Smooth muscle cell (in vitro differentiated cells): ENCODE data around the gene TRMT10C. TPM values are rescaled to one million over a fixed set of nuclear protein-coding genes. Genes with fewer than 3 reads are reported as not detected.

Experiments used
- DNase-seq: peaks from one replicate; lab custom pipeline; 2025; ENCODE audit not compliant: unreplicated experiment; lab: John Stamatoyannopoulos, UW
- H2AFZ ChIP-seq: fragments of 200-600 bp; sonication (generic); 2 replicates; pipeline ENCODE4 v1.6.0; 2016; ENCODE audit warnings: antibody characterized with exemption, low read depth, mild to moderate bottlenecking
- H3F3A ChIP-seq: fragments of 200-600 bp; sonication (generic); 2 replicates; pipeline ENCODE4 v1.6.0; 2017; ENCODE audit warnings: antibody characterized with exemption, low read depth
- H3K27ac ChIP-seq: fragments of 200-600 bp; sonication (generic); 2 replicates; pipeline ENCODE4 v1.5.1; 2016; ENCODE audit warnings: low read depth, mild to moderate bottlenecking
- H3K27me3 ChIP-seq: fragments of 200-600 bp; sonication (generic); 2 replicates; pipeline ENCODE4 v1.6.1; 2016; ENCODE audit warnings: low read depth, mild to moderate bottlenecking
- H3K36me3 ChIP-seq: fragments of 200-600 bp; sonication (generic); 2 replicates; pipeline ENCODE4 v1.5.1; 2016; ENCODE audit warnings: low read depth
- H3K4me1 ChIP-seq: fragments of 200-600 bp; sonication (generic); 2 replicates; pipeline ENCODE4 v1.5.1; 2016; ENCODE audit warnings: low read depth
- H3K4me2 ChIP-seq: fragments of 200-600 bp; sonication (generic); 2 replicates; pipeline ENCODE4 v1.6.0; 2016; ENCODE audit warnings: mild to moderate bottlenecking
- H3K4me3 ChIP-seq: fragments of 200-600 bp; sonication (generic); 2 replicates; pipeline ENCODE4 v1.5.1; 2016; ENCODE audit warnings: mild to moderate bottlenecking
- H3K79me2 ChIP-seq: fragments of 200-600 bp; sonication (generic); 2 replicates; pipeline ENCODE4 v1.6.0; 2016; ENCODE audit warnings: low read depth, mild to moderate bottlenecking
- H3K9ac ChIP-seq: fragments of 200-600 bp; sonication (generic); 2 replicates; pipeline ENCODE4 v1.6.0; 2016; ENCODE audit warnings: low read depth
- H3K9me3 ChIP-seq: fragments of 200-600 bp; sonication (generic); replicated peaks from 2 replicates; pipeline ENCODE4 v1.5.1; 2016; ENCODE audit warnings: low read depth
- H4K20me1 ChIP-seq: fragments of 200-600 bp; sonication (generic); 2 replicates; pipeline ENCODE4 v1.6.0; 2016; ENCODE audit warnings: low read depth
- CTCF ChIP-seq: fragments of 200-600 bp; sonication (generic); IDR thresholded peaks from 2 replicates; pipeline ENCODE4 v1.5.1; 2017; ENCODE audit warnings: borderline replicate concordance, mild to moderate bottlenecking, antibody characterized with exemption; ENCODE audit not compliant: insufficient read depth, poor library complexity, severe bottlenecking
- WGBS: methylation state at CpG from one replicate; pipeline ENCODE4 v1.1.7; 2016; ENCODE audit warnings: low lambda C conversion rate; 5-methylcytosine and 5-hydroxymethylcytosine counted together
- polyA plus RNA-seq: library from polyadenylated mRNA; unstranded; fragments of >200 nt; fragmentation: Nextera tagmentation; extraction: Ambion mirVana; gene quantifications from 2 replicates; pipeline ENCODE4 v1.2.1, GENCODE V29; 2016
- total RNA-seq: library from RNA; depleted of rRNA; stranded (reverse); fragments of >200 nt; gene quantifications from 2 replicates; pipeline ENCODE4 v1.2.3, GENCODE V29; 2014

TRMT10C gene
- total and polyA plus RNA-seq, 2 experiments from 2014 or later: 25.8 to 35.3 TPM

GRCh38 chr3:101521211-101521701 is 40.4 kb upstream of the TRMT10C start:
- WGBS: 89% methylated on average over 4 of the region's 4 CpGs
- Histone ChIP-seq H3K36me3 (no peaks in the 10 kb centered on the region), H4K20me1 (no peaks in the 10 kb centered on the region), H3K4me2 (no peak overlapping the region), H3K27ac (no peak overlapping the region), H3K4me1 (no peaks in the 10 kb centered on the region), H3F3A (no peaks in the 10 kb centered on the region), H3K79me2 (no peaks in the 10 kb centered on the region), H2AFZ (no peak overlapping the region), H3K9me3 (no peaks in the 10 kb centered on the region), H3K27me3 (no peaks in the 10 kb centered on the region), H3K9ac (no peak overlapping the region), H3K4me3 (no peak overlapping the region)
- DNase-seq: no peak
- no peak for TF ChIP-seq CTCF

DNA sequence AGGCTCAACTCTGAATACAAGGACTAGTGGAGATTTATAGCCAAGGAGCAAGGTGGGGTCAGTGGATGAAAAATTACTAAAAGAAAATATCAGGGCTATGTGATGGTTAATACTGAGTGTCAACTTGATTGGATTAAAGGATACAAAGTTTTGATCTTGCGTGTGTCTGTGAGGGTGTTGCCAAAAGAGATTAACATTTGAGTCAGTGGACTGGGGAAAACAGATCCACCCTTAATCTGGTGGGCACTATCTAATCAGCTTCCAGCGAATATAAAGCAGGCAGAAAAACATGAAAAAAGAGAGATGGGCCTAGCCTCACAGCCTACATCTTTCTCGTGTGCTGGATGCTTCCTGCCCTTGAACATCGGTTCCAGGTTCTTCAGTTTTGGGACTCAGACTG is 34.2 kb upstream of the TRMT10C start:
- no peak for TF ChIP-seq CTCF
- Histone ChIP-seq H4K20me1 (no peaks in the 10 kb centered on the region), H3F3A (no peaks in the 10 kb centered on the region), H3K27ac (no peak overlapping the region), H3K9ac (no peak overlapping the region), H3K4me1 (peaks cover under 1% of the 10 kb centered on the region), H3K36me3 (no peaks in the 10 kb centered on the region), H2AFZ (no peak overlapping the region), H3K9me3 (no peaks in the 10 kb centered on the region), H3K4me2 (no peak overlapping the region), H3K27me3 (no peaks in the 10 kb centered on the region), H3K79me2 (no peaks in the 10 kb centered on the region), H3K4me3 (no peak overlapping the region)
- 41% methylated on average over 4 of the region's 4 CpGs for WGBS
- no peak for DNase-seq

GRCh38 chr3:101527906-101528305 is 33.8 kb upstream of the TRMT10C start:
- Histone ChIP-seq H2AFZ (no peak overlapping the region), H3K4me2 (no peak overlapping the region), H3F3A (no peaks in the 10 kb centered on the region), H4K20me1 (no peaks in the 10 kb centered on the region), H3K79me2 (no peaks in the 10 kb centered on the region), H3K27ac (no peak overlapping the region), H3K4me1 (peaks cover 6% of the 10 kb centered on the region), H3K27me3 (no peaks in the 10 kb centered on the region), H3K36me3 (no peaks in the 10 kb centered on the region), H3K4me3 (no peak overlapping the region), H3K9me3 (no peaks in the 10 kb centered on the region), H3K9ac (no peak overlapping the region)
- no peak for TF ChIP-seq CTCF
- no peak for DNase-seq
- WGBS: 36% methylated on average over 1 of the region's 1 CpG
